MG63 (cell line): Measurements from ENCODE around the gene PRKG1. TPM values are rescaled to one million over a fixed set of nuclear protein-coding genes. Genes with fewer than 3 reads are reported as not detected.
"Not testable (repeated sequence)": the region's sequence is repeated elsewhere in the genome, so short reads cannot be mapped to it uniquely, and the experiment has no call there.

ENCODE experiments used
- DNase-seq: peaks from one replicate; pipeline ENCODE4 v3.0.0-alpha.2; 2020
- H3K27me3 ChIP-seq: fragments of 250-450 bp; sonication (Bioruptor Pico); 2 replicates; pipeline ENCODE4 v1.5.1; 2020; ENCODE audit warnings: mild to moderate bottlenecking, moderate library complexity
- H3K36me3 ChIP-seq: fragments of 250-450 bp; sonication (Bioruptor Pico); 2 replicates; pipeline ENCODE4 v1.5.1; 2020; ENCODE audit warnings: mild to moderate bottlenecking, moderate library complexity
- H3K4me3 ChIP-seq: fragments of 250-450 bp; sonication (Bioruptor Pico); 2 replicates; pipeline ENCODE4 v1.5.1; 2020; ENCODE audit warnings: mild to moderate bottlenecking, moderate library complexity
- H3K9me3 ChIP-seq: fragments of 250-450 bp; sonication (Bioruptor Pico); 2 replicates; pipeline ENCODE4 v1.5.1; 2020; ENCODE audit warnings: mild to moderate bottlenecking, moderate library complexity
- total RNA-seq: library from RNA; depleted of rRNA; stranded (reverse); fragments of >200 nt; shearing (Covaris generic); gene quantifications from 2 replicates; pipeline ENCODE4 v1.2.3, GENCODE V29; 2014; ENCODE audit warnings: low replicate concordance

PRKG1 gene
- total RNA-seq, 1 experiment from 2014 or later = 3.9 TPM

DNA sequence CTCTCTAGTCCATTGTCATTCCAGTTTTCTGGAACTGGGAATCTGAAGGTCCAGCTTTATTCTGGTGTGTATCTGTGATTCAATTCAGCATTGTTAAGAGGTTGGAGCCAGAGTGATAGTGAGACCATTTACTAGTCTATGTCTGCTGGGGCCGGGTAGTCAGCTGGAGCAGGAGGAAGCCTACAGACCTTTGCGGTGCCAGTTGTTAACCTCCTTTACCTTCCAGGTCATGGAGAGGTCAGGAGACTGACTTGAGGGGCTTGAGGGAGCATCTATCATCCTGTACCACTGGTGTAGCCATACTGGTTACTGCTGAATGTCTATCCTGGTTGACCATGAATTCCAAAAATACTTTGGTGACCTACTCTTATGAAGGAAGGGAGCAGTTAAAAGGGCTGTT is 634.3 kb downstream of the PRKG1 start:
- no peak overlapping the region for H3K4me3 ChIP-seq
- no peaks in the 10 kb centered on the region for H3K36me3 ChIP-seq
- H3K27me3 ChIP-seq = no peaks in the 10 kb centered on the region
- H3K9me3 ChIP-seq = no peaks in the 10 kb centered on the region
- no peak for DNase-seq

DNA sequence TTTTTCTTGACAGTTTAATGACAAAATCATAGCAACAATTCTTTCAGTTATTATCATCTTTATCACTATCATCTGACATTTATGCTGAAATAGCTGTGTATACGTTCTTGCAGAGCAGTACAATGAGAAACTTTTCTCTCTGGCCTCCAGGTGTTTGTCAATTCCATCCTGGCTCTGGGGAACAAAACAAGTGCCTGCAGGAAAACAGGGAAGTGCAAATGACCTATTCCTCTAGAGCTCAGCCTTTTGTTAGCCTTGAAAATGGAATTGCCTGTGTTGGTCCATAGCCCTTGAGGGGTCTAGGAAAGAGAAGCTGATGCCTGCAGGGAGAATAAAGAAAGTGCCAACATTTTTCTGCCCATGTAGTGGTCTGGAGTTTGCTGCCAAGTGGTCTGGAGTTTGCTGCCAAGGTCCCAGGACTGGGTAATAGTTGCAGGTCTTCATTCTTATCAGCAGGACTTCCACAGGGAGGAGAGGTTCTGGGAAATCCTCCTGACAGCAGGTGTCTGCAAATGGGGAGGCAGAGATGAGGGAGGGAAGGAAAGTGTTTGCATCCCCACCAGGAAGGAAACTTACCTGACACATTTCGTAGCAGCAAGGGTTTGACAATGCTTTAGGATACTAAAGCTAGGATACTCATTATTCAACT is 635.2 kb downstream of the PRKG1 start:
- Histone ChIP-seq H3K4me3 (no peak overlapping the region), H3K36me3 (no peaks in the 10 kb centered on the region), H3K27me3 (no peaks in the 10 kb centered on the region), H3K9me3 (no peaks in the 10 kb centered on the region)
- no peak for DNase-seq

DNA sequence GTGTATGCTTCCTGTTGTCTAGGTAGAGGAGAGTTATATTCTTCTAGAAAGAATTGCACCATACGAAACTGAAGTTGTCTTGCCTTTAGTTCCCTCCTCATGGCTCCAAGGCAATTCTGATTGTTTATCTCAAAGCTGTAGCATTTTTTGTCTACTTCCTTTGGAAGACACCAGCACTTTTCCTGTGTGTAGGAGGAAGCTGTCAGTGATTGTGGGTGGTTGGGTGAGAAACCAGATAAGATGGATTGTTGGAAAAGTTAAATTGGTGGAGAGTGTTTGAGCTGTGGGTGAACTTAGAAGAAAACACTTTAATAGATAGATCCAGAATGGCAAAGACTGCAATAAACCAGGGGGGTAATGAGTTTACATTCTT is 637.2 kb downstream of the PRKG1 start:
- Histone ChIP-seq H3K27me3 (no peaks in the 10 kb centered on the region), H3K9me3 (no peaks in the 10 kb centered on the region), H3K4me3 (no peak overlapping the region), H3K36me3 (no peaks in the 10 kb centered on the region)
- no peak for DNase-seq

DNA sequence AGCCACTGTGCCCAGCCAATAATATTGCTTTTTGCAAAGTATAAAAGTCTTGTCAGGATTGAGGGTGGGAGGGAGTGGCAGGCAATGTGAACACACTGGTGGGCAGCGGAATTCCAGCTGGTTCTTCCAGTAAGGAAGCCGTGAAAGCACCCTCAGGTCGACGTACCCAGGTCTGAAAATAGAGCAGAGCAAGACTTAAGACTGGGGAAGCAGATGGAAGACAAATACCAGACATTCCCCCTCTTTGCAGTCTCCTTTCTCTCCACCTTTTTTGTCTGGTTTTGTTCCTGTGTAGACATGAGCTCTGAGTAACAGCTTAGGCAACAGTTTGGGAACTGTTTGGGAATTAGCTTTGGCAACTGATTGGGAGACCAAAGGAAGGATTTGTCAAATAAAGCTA is 642.7 kb downstream of the PRKG1 start:
- Histone ChIP-seq H3K36me3 (no peaks in the 10 kb centered on the region), H3K9me3 (no peaks in the 10 kb centered on the region), H3K4me3 (no peak overlapping the region), H3K27me3 (no peaks in the 10 kb centered on the region)
- DNase-seq = no peak

DNA sequence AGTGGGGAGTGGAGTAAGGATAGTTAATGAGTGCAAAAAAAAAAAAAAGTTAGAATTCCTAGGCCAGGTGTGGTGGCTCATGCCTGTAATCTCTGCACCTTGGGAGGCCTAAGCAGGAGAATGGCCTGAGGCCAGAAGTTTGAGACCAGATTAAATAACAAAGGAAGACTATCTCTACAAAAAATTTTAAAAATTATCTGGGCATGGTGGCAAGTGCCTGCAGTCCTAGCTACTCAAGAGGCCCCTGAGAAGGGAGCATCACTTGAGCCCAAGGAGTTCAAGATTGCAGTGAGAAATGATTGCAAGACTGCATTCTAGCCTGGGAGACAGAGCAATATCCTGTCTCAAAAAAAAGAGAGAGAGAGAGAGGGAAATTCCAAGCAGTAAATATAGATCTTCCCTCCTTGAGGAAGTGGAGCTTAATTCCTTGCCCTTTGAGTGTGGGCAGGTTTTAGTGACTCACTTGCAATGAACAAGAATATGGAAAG is 644.6 kb downstream of the PRKG1 start:
- peak; percentile 39 for DNase-seq
- no peaks in the 10 kb centered on the region for H3K36me3 ChIP-seq
- H3K27me3 ChIP-seq = no peaks in the 10 kb centered on the region
- no peaks in the 10 kb centered on the region for H3K9me3 ChIP-seq
- H3K4me3 ChIP-seq = no peak overlapping the region

DNA sequence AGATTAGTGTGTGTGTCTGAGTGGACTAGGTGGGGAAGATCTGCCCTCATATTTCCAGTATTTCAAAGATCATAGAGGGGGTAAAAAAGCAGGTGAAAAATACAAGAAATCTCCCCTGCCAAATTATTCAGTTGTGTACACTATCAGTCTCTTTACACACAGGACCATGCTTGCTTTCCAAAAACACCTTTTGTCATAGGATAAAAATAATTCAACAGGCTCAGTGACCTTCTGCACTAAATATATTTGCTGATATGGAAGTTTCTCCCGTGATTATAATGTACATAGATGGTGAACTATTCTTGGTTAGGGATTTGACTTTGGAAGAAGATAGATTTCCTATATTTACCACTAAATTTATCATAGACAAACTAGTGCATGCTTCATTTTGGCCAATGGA is 649.8 kb downstream of the PRKG1 start:
- no peaks in the 10 kb centered on the region for H3K27me3 ChIP-seq
- DNase-seq = no peak

DNA sequence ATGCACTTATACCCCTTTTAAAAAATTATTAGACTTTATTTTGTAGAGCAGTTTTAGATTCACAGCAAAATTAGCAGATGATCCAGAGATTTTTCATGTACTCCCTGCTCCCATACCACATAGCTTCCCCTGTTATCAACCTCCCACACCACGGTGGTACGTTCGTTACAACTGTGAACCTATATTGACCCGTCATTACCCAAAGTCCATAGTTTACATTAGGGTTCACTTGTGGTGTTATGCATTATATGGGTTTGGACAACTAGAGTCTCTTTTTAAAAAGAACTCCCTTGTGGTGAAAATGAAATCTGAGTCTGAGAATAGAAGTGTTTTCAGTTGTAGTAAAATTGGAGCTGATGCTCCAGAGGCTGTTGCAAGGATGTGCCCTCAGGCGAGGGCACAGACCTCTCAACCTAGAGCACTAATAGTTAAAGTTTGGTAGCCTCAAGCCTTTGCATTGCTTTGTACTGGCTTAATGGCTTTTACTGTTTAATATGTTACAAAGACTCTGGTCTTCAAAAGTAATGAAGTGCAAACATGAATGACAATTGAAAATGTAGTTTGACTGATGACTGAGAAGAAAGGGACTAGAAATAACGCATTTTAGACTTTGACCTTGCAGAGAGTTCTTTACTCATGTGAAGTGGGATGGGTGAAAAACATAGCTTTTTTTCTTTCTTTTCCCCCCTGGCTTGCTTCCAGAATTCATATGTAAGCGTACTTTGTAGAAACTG is 655.7 kb downstream of the PRKG1 start:
- no peaks in the 10 kb centered on the region for H3K27me3 ChIP-seq
- H3K4me3 ChIP-seq = no peak overlapping the region
- no peaks in the 10 kb centered on the region for H3K9me3 ChIP-seq
- DNase-seq = no peak
- no peaks in the 10 kb centered on the region for H3K36me3 ChIP-seq

More for the DNA sequence above, 649.8 kb downstream of the PRKG1 start:
- Histone ChIP-seq H3K9me3 (no peaks in the 10 kb centered on the region), H3K4me3 (no peak overlapping the region), H3K36me3 (no peaks in the 10 kb centered on the region)

DNA sequence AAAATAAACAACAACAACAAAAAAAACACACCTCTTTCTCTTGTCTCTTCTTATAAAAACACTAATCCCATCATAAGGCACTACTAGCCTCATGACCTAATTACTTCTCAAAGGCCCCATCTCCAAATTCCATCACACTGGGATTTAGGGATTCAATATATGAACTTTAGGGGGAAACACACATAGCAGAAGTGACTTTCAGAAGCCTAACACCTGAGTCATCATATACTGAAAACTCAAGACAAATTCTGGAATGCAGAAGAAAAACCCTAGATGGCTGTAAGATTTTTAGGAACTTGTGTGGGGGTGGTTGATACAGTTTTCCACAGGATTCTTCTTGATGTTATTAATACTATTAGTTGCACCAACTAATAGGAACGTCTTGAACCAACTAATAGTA is 658.8 kb downstream of the PRKG1 start:
- H3K36me3 ChIP-seq = no peaks in the 10 kb centered on the region
- no peaks in the 10 kb centered on the region for H3K27me3 ChIP-seq
- no peak overlapping the region for H3K4me3 ChIP-seq
- H3K9me3 ChIP-seq = no peaks in the 10 kb centered on the region
- no peak for DNase-seq

DNA sequence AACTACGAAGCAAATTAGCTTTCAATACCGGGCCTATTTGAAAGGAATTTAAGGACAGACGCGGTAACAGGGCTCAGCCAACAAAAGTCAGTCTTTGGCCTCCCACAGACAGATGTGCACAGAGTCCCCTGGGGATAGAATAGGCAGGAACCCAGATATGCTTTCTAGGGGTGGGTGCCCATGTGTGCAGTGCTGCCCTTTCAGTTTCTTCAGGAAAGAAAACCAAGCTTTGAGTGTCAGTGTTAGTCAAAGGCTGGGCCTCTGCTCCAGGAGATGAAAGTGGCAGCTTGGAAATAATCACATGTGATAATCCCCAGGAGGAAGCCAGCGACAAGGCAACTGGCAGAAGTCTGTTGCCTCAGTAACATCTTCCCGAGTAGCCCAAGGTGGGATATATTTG is 668.9 kb downstream of the PRKG1 start:
- Histone ChIP-seq H3K27me3 (no peaks in the 10 kb centered on the region), H3K36me3 (no peaks in the 10 kb centered on the region), H3K9me3 (no peaks in the 10 kb centered on the region), H3K4me3 (no peak overlapping the region)
- no peak for DNase-seq

DNA sequence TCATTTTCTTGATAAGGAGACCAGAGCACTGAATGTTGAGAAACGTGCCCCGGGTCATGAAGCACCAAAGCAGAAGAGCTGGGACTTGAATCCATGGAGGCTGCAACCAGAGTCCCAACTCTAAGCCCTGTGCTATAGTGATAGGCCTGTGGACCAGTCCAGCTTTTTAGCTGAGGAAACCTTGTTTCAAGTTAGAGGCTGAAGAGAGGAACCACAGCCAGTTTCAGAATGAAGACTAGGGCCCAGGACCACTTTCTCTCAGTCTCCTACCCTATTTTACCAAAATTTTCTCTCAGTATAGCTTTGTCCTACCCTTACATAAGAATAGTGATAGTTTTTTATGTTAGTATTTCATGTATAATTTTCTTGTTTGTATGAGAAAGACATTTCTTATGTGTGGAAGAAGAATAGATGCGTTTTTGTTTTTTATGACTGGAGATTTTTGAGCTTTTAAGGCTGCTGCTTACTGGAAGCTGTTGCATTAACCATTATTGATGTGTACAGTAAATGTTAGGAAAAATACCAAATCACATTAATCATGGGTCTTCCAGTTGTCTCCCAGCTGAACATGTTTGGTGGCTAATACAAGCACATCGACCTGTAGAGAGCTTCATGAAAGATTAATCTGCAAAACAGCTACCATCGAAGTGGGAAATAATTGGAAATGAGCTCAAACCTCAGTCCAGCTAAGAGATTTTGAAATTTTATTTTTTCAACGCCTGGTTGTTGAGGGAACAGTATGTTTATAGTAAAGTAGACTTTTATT is 670.1 kb downstream of the PRKG1 start:
- Histone ChIP-seq H3K9me3 (no peaks in the 10 kb centered on the region), H3K36me3 (no peaks in the 10 kb centered on the region), H3K4me3 (no peak overlapping the region), H3K27me3 (no peaks in the 10 kb centered on the region)
- DNase-seq = no peak

DNA sequence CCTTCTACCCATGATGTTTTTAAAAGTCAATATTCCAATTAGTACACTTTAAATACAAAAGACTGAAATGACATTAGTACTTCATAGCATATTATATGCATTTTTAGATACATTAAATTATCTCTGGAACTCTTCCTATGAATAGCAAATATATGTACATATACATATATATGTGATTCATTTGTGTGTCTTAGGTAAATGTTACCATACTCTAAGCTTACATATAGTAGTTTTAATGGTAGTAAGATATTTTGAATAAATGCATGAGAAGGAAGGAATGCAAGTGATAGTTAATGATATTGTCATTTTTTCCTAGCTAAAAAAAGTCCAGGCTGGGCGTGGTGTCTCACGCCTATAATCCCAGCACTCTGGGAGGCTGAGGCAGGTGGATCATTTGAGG is 671.1 kb downstream of the PRKG1 start:
- DNase-seq = no peak
- Histone ChIP-seq H3K9me3 (no peaks in the 10 kb centered on the region), H3K27me3 (no peaks in the 10 kb centered on the region), H3K4me3 (no peak overlapping the region), H3K36me3 (no peaks in the 10 kb centered on the region)

DNA sequence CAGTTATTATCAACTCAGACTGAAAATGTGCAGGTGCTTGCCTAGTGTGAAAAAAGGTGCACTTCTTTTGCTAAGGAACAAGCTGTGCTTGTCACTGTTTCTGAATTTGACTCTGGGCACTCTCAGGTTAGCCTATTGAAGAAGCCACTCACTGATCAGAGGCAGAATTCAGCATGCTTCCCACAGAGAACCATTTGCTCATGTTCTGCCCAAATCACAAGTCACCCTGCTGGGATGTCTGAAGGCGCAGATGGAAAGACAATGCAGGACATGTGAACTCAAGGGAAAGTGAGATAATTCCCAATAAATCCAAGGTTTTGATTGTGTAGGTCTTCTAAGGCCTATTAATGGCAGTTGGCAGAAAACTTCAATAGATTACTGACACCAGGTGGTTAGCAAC is 672.9 kb downstream of the PRKG1 start:
- no peaks in the 10 kb centered on the region for H3K9me3 ChIP-seq
- no peak for DNase-seq
- no peaks in the 10 kb centered on the region for H3K36me3 ChIP-seq
- H3K27me3 ChIP-seq = no peaks in the 10 kb centered on the region
- no peak overlapping the region for H3K4me3 ChIP-seq

DNA sequence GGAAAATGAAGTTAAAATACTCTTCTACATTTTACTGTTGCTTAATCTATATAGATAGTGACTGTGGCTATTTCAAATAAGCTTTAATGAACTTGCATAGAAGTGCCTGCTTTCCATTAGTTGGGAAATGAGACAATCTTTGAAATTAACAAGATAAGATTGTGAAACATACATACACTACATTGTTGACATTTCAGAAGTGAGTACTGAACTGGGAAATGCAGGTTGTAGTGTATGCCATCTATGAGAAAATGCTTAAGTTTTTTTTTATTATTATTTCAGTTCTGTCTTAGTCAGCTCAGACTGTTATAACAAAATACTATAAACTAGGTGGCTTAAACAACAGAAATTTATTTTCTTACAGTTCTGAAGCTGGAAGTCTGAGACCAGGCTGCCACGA is 674.7 kb downstream of the PRKG1 start:
- Histone ChIP-seq H3K9me3 (no peaks in the 10 kb centered on the region), H3K36me3 (no peaks in the 10 kb centered on the region), H3K27me3 (no peaks in the 10 kb centered on the region), H3K4me3 (no peak overlapping the region)
- DNase-seq = no peak

DNA sequence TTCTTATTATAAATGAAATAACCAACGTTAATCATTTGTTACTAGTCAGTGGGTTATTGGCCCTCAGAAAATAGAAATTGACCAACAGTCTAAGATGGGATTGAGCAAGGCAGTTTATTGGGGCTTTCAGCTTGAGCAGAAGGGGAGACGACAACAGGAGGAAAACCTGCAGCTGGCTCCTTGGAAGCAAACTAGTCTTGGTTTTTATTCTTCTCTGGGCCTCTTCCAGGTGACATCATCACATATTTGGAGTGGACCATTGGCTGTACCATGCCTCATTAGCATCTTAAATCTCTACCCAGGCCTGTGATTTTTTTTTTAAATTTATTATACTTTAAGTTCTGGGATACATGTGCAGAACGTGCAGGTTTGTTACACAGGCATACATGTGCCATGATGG is 684.1 kb downstream of the PRKG1 start:
- Histone ChIP-seq H3K9me3 (no peaks in the 10 kb centered on the region), H3K36me3 (no peaks in the 10 kb centered on the region), H3K27me3 (no peaks in the 10 kb centered on the region), H3K4me3 (no peak overlapping the region)
- no peak for DNase-seq

DNA sequence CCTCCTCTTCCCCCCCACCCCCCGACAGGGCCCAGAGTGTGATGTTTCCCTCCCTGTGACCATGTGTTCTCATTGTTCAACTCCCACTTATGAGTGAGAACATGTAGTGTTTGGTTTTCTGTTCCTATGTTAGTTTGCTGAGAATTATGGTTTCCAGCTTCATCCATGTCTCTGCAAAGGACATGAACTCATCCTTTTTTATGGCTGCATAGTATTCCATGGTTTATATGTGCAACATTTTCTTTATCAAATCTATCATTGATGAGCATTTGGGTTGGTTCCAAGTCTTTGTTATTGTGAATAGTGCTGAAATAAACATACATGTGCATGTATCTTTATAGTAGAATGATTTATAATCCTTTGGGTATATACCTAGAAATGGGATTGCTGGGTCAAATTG is 684.6 kb downstream of the PRKG1 start:
- H3K36me3 ChIP-seq, H3K27me3 ChIP-seq, H3K4me3 ChIP-seq, DNase-seq, H3K9me3 ChIP-seq: not testable (repeated sequence)

DNA sequence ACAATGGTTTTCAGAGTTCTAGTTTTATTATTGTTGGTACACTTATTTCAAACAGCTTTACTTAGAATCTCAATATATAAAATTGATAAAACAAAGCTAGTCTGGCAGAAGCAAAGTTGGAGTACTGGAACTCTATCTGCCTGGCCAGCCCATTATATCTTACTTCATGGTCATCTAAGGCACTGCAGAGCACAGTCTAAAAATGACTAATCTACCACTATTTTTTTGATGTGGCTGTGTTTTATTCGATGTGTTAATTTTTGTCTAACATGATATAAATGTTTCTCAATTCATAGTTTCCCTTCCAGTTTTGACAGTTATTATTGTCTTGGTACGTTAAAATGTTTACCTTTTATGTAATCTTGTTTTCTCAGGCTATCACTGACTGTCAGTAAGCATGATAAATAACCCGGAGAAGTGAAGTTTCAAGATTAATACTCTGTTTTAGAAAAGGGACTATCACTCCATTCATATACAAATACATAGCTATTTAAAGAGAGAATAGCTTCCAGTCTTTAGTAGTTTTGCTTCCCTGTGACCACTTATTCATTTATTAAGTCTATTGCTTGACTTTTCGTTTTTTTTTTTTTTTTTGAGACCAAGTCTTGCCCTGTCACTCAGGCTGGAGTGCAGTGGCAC is 685.7 kb downstream of the PRKG1 start:
- Histone ChIP-seq H3K9me3 (no peaks in the 10 kb centered on the region), H3K4me3 (no peak overlapping the region)

More for the DNA sequence above, 685.7 kb downstream of the PRKG1 start:
- DNase-seq = no peak
- Histone ChIP-seq H3K36me3 (no peaks in the 10 kb centered on the region), H3K27me3 (no peaks in the 10 kb centered on the region)
